CD4-positive, CD25-positive, alpha-beta regulatory T cell (primary cell): ENCODE measurements around the gene TMEM50A. TPM values are rescaled to one million over a fixed set of nuclear protein-coding genes. Genes with fewer than 3 reads are reported as not detected.
"Not testable (repeated sequence)": the region's sequence is repeated elsewhere in the genome, so short reads cannot be mapped to it uniquely, and the experiment has no call there.

Source experiments
- ATAC-seq, 2 donors: fragments of 150-1000 bp; cut with Tn5 transposase; one replicate each; pipeline ENCODE4 v1.10.0; 2021; ENCODE audit warnings: low read depth in 2 of 2, moderate number of reproducible peaks in 2 of 2, moderate library complexity in 1 of 2
- DNase-seq, 3 donors: peaks; one replicate each; pipeline versions ENCODE4 v3.0.0 to v3.0.0-alpha.2; 2012 to 2022; ENCODE audit warnings: mixed read lengths in 1 of 3
- H3K27ac ChIP-seq: one replicate; pipeline ENCODE4 v1.7.0; 2013; ENCODE audit warnings: mild to moderate bottlenecking, low read length; ENCODE audit not compliant: insufficient read depth, poor library complexity, severe bottlenecking
- H3K27me3 ChIP-seq: one replicate; pipeline ENCODE4 v1.7.0; 2013; ENCODE audit warnings: low read length; ENCODE audit not compliant: control insufficient read depth, insufficient read depth
- H3K36me3 ChIP-seq: one replicate; pipeline ENCODE4 v1.7.0; 2013; ENCODE audit warnings: mild to moderate bottlenecking, low read length, moderate library complexity; ENCODE audit not compliant: control insufficient read depth, insufficient read depth
- H3K4me1 ChIP-seq: 2 replicates; pipeline ENCODE4 v1.7.0; 2013; ENCODE audit warnings: mild to moderate bottlenecking, low read length; ENCODE audit not compliant: insufficient read depth, control insufficient read depth, poor library complexity, severe bottlenecking
- H3K4me3 ChIP-seq: one replicate; pipeline ENCODE4 v1.7.0; 2013; ENCODE audit warnings: low read depth, mild to moderate bottlenecking, low read length, moderate library complexity
- H3K9me3 ChIP-seq, 2 experiments: 1 replicate in 1 of 2; 2 replicates in 1 of 2; pipeline ENCODE4 v1.7.0; 2013; ENCODE audit warnings: low read length in 2 of 2, mild to moderate bottlenecking in 1 of 2, moderate library complexity in 1 of 2; ENCODE audit not compliant: control insufficient read depth in 2 of 2
- H3K27ac Mint-ChIP-seq, 3 donors: one replicate each; pipeline ENCODE4 v1.8.0; 2020 to 2022; ENCODE audit warnings: mild to moderate bottlenecking in 3 of 3, mixed read lengths in 3 of 3, moderate library complexity in 2 of 3
- H3K27me3 Mint-ChIP-seq: one replicate; pipeline ENCODE4 v1.8.0; 2022; ENCODE audit warnings: mild to moderate bottlenecking, mixed read lengths
- H3K36me3 Mint-ChIP-seq: one replicate; pipeline ENCODE4 v1.8.0; 2020; ENCODE audit warnings: mixed read lengths
- H3K4me1 Mint-ChIP-seq, 4 donors: one replicate each; pipeline ENCODE4 v1.8.0; 2020 to 2022; ENCODE audit warnings: mixed read lengths in 4 of 4, mild to moderate bottlenecking in 1 of 4
- H3K4me3 Mint-ChIP-seq, 4 donors: one replicate each; pipeline ENCODE4 v1.8.0; 2020 to 2022; ENCODE audit warnings: mild to moderate bottlenecking in 4 of 4, mixed read lengths in 4 of 4, moderate library complexity in 3 of 4
- H3K9me3 Mint-ChIP-seq, 7 donors: one replicate each; pipeline ENCODE4 v1.8.0; 2020 to 2022; ENCODE audit warnings: mixed read lengths in 7 of 7, mild to moderate bottlenecking in 3 of 7, moderate library complexity in 2 of 7
- polyA plus RNA-seq, 4 donors: library from polyadenylated mRNA; unstranded; fragments of 300-500 nt; fragmentation: Illumina TruSeq; gene quantifications; one replicate each; pipeline ENCODE4 v1.2.3, GENCODE V29; 2021
- total RNA-seq: library from RNA; stranded (reverse); gene quantifications from one replicate; pipeline ENCODE4 v1.2.3, GENCODE V29; 2022

Gene TMEM50A
- total and polyA plus RNA-seq, 5 donors from 2014 or later = 127 to 326 (median 238) TPM

DNA sequence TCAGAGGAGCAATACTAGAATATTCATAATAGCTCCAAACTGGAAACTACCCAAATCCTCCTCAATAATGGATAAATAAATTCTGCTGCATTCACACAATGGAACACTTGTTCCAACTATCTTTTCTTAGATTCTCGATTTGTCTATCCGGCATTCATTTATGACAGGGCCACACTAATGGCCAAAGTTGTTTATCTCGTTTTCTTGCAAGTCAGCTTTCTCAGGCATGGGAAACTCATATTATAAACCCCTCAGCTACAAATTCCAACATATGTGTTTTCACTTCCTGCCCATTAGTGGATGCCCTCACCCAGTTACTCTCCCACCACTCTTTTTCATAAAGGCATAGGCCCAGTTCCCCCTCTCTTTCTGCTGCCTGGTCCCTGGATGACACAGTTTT, 40.2 kb downstream of the TMEM50A start:
- H3K9me3 ChIP-seq, H3K4me3 ChIP-seq, H3K27me3 ChIP-seq, H3K36me3 Mint-ChIP-seq, H3K27ac Mint-ChIP-seq, H3K4me3 Mint-ChIP-seq, H3K9me3 Mint-ChIP-seq, ATAC-seq, DNase-seq, H3K4me1 ChIP-seq, H3K27me3 Mint-ChIP-seq, H3K36me3 ChIP-seq, H3K27ac ChIP-seq, H3K4me1 Mint-ChIP-seq: not testable (repeated sequence)

DNA sequence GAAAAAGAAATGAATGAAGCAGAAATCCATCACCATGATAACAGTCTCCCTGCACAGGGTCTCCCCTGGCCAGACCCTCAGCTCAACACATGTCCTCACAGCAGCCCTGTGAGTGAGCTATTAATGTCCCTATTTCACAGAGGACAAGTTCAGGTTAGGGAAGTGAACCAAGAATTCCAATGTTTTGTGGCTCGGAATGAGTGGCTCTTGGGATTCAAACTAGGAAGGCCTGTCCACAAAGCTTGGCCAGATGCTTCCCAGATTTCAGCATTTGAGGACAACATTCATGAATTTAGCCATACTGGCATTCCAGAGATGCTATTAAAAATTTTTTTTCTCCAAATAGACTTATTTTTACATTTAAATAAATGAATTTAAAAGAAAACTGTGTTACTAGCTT, 44.4 kb downstream of the TMEM50A start:
- not testable (repeated sequence) for H3K27me3 ChIP-seq, H3K9me3 Mint-ChIP-seq, H3K9me3 ChIP-seq, H3K4me3 Mint-ChIP-seq, H3K4me1 Mint-ChIP-seq, DNase-seq, H3K4me1 ChIP-seq, H3K4me3 ChIP-seq, H3K27ac ChIP-seq, ATAC-seq, H3K27ac Mint-ChIP-seq, H3K36me3 Mint-ChIP-seq, H3K27me3 Mint-ChIP-seq, H3K36me3 ChIP-seq

DNA sequence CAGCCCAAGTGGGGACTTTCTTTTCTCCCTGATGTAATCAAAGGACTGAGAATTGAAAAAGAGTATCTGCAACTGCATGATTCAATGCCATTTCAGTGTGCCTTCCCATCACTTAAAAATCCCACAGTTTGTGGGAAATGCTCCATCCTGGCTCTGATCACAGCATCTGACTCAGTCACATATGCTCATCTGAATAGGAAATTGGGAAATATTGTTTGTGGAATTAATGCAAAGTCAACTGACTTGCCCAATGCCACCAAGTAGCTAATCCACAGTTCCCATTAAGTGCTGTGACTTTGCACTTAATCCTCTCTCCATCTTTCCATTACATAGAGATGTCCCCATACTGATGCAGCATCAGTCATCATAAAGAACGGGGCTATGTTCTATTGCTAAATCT, 45.0 kb downstream of the TMEM50A start:
- H3K36me3 ChIP-seq, H3K4me3 ChIP-seq, H3K9me3 Mint-ChIP-seq, ATAC-seq, DNase-seq, H3K4me3 Mint-ChIP-seq, H3K27ac Mint-ChIP-seq, H3K4me1 ChIP-seq, H3K9me3 ChIP-seq, H3K36me3 Mint-ChIP-seq, H3K4me1 Mint-ChIP-seq, H3K27me3 ChIP-seq, H3K27me3 Mint-ChIP-seq, H3K27ac ChIP-seq: not testable (repeated sequence)

DNA sequence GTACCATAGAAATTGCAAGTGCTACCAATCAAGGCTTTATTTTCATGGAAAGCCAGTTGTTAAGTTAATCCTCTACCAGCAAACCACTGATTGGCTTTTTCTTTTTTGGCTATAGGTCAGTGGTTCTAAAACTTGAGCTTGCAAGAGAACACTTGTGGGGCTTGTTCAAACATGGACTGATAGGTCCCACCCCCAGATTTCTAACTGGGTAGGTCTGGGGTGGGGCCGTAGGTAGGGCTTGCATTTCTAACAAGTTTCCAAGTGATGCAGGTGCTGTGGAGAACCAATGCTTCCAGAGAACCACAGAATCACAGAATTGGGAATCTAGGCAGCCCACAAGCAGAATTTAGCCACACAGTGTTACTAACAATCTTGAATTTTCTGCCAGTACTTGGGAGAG, 45.7 kb downstream of the TMEM50A start:
- not testable (repeated sequence) for H3K4me1 ChIP-seq, H3K27me3 Mint-ChIP-seq, H3K27me3 ChIP-seq, ATAC-seq, H3K9me3 ChIP-seq, H3K27ac ChIP-seq, H3K4me3 ChIP-seq, DNase-seq, H3K4me1 Mint-ChIP-seq, H3K36me3 ChIP-seq, H3K36me3 Mint-ChIP-seq, H3K4me3 Mint-ChIP-seq, H3K27ac Mint-ChIP-seq, H3K9me3 Mint-ChIP-seq

DNA sequence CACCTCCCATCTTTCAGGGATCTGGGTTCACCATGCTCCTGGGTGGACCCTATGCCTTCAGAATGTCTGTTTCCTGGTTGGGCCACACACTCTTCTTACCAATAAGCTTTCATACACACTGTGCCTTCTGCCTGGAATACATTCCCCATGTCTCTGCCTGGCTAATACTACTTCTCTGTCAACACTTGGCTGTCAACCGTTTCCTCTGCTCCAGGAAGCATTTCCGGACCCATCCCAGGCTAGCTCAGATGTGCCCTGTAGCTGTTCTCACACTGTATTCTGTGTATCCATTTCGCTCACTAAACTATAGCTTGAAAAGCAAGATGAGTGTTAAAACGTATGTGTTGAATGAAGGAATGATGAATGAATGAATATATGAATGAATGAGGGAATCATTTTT, 49.0 kb downstream of the TMEM50A start:
- not testable (repeated sequence) for H3K9me3 Mint-ChIP-seq, ATAC-seq, H3K27ac ChIP-seq, H3K4me1 ChIP-seq, DNase-seq, H3K4me3 ChIP-seq, H3K4me3 Mint-ChIP-seq, H3K9me3 ChIP-seq, H3K4me1 Mint-ChIP-seq, H3K27me3 ChIP-seq, H3K36me3 Mint-ChIP-seq, H3K27ac Mint-ChIP-seq, H3K36me3 ChIP-seq
- peaks cover 11% of the 10 kb centered on the region for H3K27me3 Mint-ChIP-seq

DNA sequence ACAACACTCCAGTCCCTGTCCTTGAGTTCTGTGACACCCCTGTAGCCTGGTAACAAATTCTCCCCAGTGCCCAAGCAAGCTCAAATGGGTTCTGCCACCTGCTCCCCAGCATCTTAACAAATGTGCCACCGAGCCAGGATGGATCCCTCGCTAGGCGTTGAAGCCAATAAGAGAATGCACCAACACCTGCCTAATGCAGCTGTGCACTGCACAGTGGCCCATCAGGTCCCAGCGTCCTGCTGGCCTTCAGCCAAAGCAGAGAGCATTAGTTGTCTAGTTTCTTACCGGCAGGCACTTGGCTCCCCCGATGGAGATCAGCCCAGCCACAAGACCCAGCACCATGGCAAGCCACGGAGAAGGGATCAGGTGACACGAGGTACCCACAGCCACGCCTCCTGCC, 50.6 kb downstream of the TMEM50A start:
- not testable (repeated sequence) for H3K27ac ChIP-seq, H3K4me3 Mint-ChIP-seq, H3K4me1 ChIP-seq, H3K36me3 Mint-ChIP-seq, H3K9me3 ChIP-seq, H3K27ac Mint-ChIP-seq, H3K4me3 ChIP-seq, H3K36me3 ChIP-seq, H3K9me3 Mint-ChIP-seq, H3K4me1 Mint-ChIP-seq, DNase-seq, ATAC-seq, H3K27me3 ChIP-seq
- H3K27me3 Mint-ChIP-seq = peaks cover 11% of the 10 kb centered on the region

DNA sequence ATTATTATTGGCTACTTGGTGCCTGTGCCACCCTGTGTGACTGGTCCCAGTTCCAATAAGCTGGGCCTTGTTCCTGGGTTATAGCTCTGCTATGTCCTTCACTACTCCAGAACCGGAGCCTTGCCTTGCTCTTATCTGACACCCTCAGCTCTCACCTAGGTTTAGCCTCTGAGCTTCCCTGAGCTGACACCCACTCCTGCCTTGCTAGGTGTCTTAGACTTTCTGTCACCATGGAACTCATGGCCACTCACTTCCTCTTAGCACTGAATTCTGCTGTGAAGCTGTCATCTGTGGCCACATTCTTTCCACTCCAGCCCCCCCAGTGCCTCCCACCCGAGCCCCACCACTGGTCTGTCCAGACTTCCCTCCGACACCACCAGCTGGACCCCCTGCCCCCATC, 51.6 kb downstream of the TMEM50A start:
- not testable (repeated sequence) for H3K9me3 ChIP-seq, DNase-seq, H3K4me3 Mint-ChIP-seq, H3K4me3 ChIP-seq, H3K27ac ChIP-seq, H3K36me3 ChIP-seq, H3K4me1 ChIP-seq, ATAC-seq, H3K27me3 ChIP-seq, H3K27ac Mint-ChIP-seq, H3K4me1 Mint-ChIP-seq, H3K36me3 Mint-ChIP-seq, H3K9me3 Mint-ChIP-seq
- peaks cover 16% of the 10 kb centered on the region for H3K27me3 Mint-ChIP-seq

DNA sequence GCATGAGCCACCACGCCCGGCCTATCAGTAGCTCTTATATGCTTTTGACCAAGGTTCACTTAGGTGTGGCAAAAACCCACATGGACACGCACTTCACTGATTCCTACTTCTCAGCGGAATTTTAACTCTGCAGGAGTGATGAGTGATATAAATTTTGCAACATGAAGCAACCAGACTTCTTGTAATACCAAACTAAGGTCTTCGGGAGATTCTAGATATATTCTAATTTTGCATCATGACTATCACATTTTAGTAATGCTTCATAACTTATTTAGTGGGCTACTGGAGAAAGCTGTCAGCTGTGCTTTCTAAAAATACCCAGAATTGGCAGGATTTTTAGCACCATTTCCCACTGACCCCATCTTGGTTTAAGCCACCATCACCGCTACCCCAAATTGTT, 54.7 kb downstream of the TMEM50A start:
- H3K9me3 Mint-ChIP-seq = peaks cover 0 to 2% (median 0%) of the 10 kb centered on the region in 7 donors
- H3K27me3 Mint-ChIP-seq = peaks cover 12% of the 10 kb centered on the region
- Histone ChIP-seq H3K4me1 (no peaks in the 10 kb centered on the region), H3K27ac (no peak overlapping the region), H3K9me3 (no peaks in the 10 kb centered on the region), H3K27me3 (no peaks in the 10 kb centered on the region), H3K4me3 (no peak overlapping the region), H3K36me3 (no peaks in the 10 kb centered on the region)
- H3K4me3 Mint-ChIP-seq = no peak overlapping the region
- H3K4me1 Mint-ChIP-seq = no peaks in the 10 kb centered on the region
- H3K27ac Mint-ChIP-seq = no peak overlapping the region
- ATAC-seq (no peak), DNase-seq (no peak)
- H3K36me3 Mint-ChIP-seq = no peaks in the 10 kb centered on the region
